Astrocyte (in vitro differentiated cells and primary cell): Measurements from ENCODE around the gene EOLA2.

ENCODE experiments used
- EZH2 ChIP-seq: IDR thresholded peaks from 2 replicates; pipeline ENCODE4 v1.6.1; 2012; ENCODE audit warnings: mild to moderate bottlenecking, low read length, inconsistent platforms; ENCODE audit not compliant: insufficient read depth
- TF ChIP-seq, protein P1 (sequence below): IDR thresholded peaks from 2 replicates; pipeline ENCODE4 v1.5.1; 2011; ENCODE audit warnings: low read depth, mild to moderate bottlenecking, inconsistent platforms, low read length, moderate library complexity; ENCODE audit not compliant: insufficient read depth

DNA sequence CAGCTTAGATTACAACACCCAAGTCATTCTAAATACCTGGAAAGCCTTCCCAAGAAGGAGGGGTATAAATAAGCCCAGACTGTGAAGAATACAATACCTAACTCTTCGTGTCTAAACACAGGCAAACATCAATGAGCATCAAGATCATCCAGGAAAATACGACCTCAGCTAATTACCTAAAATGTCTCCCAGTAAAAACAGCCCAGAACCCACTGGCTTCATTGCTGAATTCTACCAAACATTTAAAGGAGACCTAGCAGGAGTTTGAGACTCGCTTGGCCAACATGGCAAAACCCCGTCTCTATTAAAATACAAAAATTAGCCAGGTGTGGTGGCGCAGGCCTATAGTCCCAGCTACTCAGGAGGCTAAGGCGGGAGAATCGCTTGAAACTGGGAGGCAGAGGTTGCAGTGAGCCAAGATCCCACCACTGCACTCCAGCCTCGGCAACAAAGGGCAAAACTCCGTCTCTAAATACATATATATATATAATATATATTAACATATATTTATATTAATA is 28.1 kb downstream of the EOLA2 start:
- TF ChIP-seq, protein P1, sequence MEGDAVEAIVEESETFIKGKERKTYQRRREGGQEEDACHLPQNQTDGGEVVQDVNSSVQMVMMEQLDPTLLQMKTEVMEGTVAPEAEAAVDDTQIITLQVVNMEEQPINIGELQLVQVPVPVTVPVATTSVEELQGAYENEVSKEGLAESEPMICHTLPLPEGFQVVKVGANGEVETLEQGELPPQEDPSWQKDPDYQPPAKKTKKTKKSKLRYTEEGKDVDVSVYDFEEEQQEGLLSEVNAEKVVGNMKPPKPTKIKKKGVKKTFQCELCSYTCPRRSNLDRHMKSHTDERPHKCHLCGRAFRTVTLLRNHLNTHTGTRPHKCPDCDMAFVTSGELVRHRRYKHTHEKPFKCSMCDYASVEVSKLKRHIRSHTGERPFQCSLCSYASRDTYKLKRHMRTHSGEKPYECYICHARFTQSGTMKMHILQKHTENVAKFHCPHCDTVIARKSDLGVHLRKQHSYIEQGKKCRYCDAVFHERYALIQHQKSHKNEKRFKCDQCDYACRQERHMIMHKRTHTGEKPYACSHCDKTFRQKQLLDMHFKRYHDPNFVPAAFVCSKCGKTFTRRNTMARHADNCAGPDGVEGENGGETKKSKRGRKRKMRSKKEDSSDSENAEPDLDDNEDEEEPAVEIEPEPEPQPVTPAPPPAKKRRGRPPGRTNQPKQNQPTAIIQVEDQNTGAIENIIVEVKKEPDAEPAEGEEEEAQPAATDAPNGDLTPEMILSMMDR = no peak
- no peak for TF ChIP-seq EZH2
